Effector memory CD4-positive, alpha-beta T cell (primary cell): ENCODE results near the gene MEGF8.

Experiments used
- DNase-seq, 3 donors: peaks; one replicate each; pipeline ENCODE4 v3.0.0-alpha.2; 2020
- H3K27ac ChIP-seq: 2 replicates; pipeline ENCODE4 v1.7.0; 2013; ENCODE audit warnings: mild to moderate bottlenecking, low read length, moderate library complexity; ENCODE audit not compliant: insufficient read depth, poor library complexity, severe bottlenecking
- H3K27me3 ChIP-seq: replicated peaks from 2 replicates; pipeline ENCODE4 v1.7.0; 2013; ENCODE audit warnings: mild to moderate bottlenecking, low read length; ENCODE audit not compliant: insufficient read depth, control insufficient read depth, poor library complexity, severe bottlenecking
- H3K36me3 ChIP-seq: 2 replicates; pipeline ENCODE4 v1.7.0; 2013; ENCODE audit warnings: mild to moderate bottlenecking, low read length, moderate library complexity; ENCODE audit not compliant: control insufficient read depth, insufficient read depth
- H3K4me1 ChIP-seq: 2 replicates; pipeline ENCODE4 v1.7.0; 2013; ENCODE audit warnings: low read length, mild to moderate bottlenecking; ENCODE audit not compliant: control insufficient read depth, insufficient read depth, poor library complexity, severe bottlenecking
- H3K4me3 ChIP-seq: 2 replicates; pipeline ENCODE4 v1.7.0; 2013; ENCODE audit warnings: low read length, low read depth, mild to moderate bottlenecking; ENCODE audit not compliant: insufficient read depth, poor library complexity, severe bottlenecking
- H3K9me3 ChIP-seq: 2 replicates; pipeline ENCODE4 v1.7.0; 2013; ENCODE audit warnings: mild to moderate bottlenecking, low read length, moderate library complexity; ENCODE audit not compliant: control insufficient read depth

The MEGF8 gene

DNA sequence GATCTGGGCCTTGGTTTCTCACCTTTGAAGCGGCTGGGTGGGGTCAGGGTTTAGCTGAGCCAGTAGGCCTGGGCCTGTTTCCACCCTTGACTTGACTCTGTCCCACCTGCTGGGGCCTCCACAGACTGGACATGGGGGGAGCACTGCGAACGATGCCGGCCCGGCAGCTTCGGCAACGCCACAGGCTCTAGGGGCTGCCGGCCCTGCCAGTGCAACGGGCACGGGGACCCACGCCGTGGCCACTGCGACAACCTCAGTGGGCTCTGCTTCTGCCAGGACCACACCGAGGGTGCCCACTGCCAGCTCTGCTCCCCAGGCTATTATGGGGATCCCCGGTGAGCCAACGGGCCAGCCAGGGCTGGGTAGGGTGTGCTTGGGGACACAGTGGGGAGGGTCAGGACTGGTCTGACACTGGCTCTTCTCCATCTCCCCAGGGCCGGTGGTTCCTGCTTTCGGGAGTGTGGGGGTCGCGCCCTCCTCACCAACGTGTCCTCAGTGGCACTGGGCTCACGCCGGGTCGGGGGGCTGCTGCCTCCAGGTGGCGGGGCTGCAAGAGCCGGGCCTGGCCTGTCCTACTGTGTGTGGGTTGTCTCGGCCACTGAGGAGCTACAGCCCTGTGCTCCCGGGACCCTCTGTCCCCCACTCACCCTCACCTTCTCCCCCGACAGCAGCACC lies 28.0 kb downstream of the MEGF8 start:
- H3K4me3 ChIP-seq: no peak overlapping the region
- no peaks in the 10 kb centered on the region for H3K4me1 ChIP-seq
- no peaks in the 10 kb centered on the region for H3K36me3 ChIP-seq
- no peaks in the 10 kb centered on the region for H3K27me3 ChIP-seq
- H3K27ac ChIP-seq: no peak overlapping the region
- H3K9me3 ChIP-seq: no peaks in the 10 kb centered on the region
- no peak for DNase-seq

DNA sequence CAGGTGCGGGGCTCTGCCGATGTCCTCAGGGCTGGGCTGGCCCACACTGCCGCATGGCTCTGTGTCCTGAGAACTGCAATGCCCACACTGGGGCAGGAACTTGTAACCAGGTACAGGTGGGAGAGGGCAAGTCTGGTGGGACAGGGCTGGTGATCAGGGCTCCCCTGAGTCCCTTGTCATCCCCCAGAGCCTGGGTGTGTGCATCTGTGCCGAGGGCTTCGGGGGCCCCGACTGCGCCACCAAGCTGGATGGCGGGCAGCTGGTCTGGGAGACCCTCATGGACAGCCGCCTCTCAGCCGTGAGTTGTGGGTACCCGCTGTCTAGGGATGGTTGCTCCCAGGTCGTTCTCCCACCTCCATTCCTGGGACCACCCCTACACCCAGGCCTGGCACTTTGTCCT lies 30.5 kb downstream of the MEGF8 start:
- no peaks in the 10 kb centered on the region for H3K27me3 ChIP-seq
- no peak overlapping the region for H3K4me3 ChIP-seq
- H3K27ac ChIP-seq: no peak overlapping the region
- H3K36me3 ChIP-seq: no peaks in the 10 kb centered on the region
- no peaks in the 10 kb centered on the region for H3K4me1 ChIP-seq
- H3K9me3 ChIP-seq: no peaks in the 10 kb centered on the region
- DNase-seq: no peak

- no peak overlapping the region for H3K27ac ChIP-seq
- DNase-seq: no peak
- H3K27me3 ChIP-seq: no peaks in the 10 kb centered on the region
- H3K4me1 ChIP-seq: no peaks in the 10 kb centered on the region
- H3K4me3 ChIP-seq: no peak overlapping the region
- H3K9me3 ChIP-seq: no peaks in the 10 kb centered on the region
- H3K36me3 ChIP-seq: no peaks in the 10 kb centered on the region
These were observed 31.3 kb downstream of the MEGF8 start for GRCh38 chr19:42356686-42357085.

DNA sequence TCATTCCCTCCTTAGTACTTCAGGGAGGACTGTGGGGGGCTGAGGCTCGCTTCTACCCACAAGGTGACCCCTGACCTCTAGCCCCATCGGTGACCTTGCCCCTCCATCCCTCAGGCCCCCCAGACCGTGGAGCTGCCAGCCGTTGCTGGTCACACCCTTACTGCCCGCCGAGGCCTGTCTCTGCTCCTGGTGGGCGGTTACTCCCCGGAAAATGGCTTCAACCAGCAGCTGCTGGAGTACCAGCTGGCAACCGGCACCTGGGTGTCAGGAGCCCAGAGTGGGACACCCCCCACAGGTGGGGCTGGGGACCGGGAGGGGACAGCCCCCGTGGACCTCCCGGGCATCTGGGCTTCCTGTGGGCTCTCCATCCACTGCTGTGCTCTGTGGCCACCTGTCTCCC lies 31.9 kb downstream of the MEGF8 start:
- H3K36me3 ChIP-seq: no peaks in the 10 kb centered on the region
- H3K27me3 ChIP-seq: no peaks in the 10 kb centered on the region
- no peaks in the 10 kb centered on the region for H3K9me3 ChIP-seq
- no peaks in the 10 kb centered on the region for H3K4me1 ChIP-seq
- no peak overlapping the region for H3K4me3 ChIP-seq
- DNase-seq: no peak
- no peak overlapping the region for H3K27ac ChIP-seq

DNA sequence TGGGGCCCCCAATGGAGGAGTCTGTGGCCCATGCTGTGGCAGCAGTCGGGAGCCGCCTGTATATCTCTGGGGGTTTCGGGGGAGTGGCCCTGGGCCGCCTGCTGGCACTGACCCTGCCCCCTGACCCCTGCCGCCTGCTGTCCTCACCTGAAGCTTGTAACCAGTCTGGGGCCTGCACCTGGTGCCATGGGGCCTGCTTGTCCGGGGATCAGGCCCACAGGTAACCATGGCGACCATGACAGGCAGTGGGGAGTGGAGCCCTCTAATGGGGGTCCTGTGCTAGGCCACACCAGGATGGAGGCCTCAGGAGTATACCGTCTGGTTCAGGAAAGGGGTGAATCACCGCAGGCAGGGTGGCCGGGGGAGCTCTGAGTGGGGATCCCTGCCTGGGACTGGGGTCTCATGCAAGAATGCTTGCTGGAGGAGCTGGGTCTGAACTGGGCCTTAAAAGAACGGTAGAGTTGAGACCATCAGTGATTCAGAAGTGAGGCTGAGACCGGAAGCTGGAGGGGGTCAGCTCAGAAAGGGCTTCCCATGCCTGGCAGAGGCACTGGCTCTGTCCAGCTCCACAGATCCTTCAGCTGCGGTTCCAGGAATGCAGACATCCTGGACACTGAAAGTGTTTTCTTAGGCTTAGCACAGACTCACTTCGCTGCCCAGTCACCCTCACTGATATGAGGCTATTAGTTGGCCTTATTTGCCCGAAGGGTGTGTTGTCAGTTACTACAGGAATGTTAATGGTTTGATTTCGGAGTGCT lies 35.5 kb downstream of the MEGF8 start:
- H3K27ac ChIP-seq: no peak overlapping the region
- no peaks in the 10 kb centered on the region for H3K36me3 ChIP-seq
- no peaks in the 10 kb centered on the region for H3K9me3 ChIP-seq
- H3K4me3 ChIP-seq: no peak overlapping the region
- H3K4me1 ChIP-seq: no peaks in the 10 kb centered on the region
- DNase-seq: no peak
- H3K27me3 ChIP-seq: no peaks in the 10 kb centered on the region

GRCh38 chr19:42361545-42361910 lies 36.1 kb downstream of the MEGF8 start:
- no peaks in the 10 kb centered on the region for H3K36me3 ChIP-seq

DNA sequence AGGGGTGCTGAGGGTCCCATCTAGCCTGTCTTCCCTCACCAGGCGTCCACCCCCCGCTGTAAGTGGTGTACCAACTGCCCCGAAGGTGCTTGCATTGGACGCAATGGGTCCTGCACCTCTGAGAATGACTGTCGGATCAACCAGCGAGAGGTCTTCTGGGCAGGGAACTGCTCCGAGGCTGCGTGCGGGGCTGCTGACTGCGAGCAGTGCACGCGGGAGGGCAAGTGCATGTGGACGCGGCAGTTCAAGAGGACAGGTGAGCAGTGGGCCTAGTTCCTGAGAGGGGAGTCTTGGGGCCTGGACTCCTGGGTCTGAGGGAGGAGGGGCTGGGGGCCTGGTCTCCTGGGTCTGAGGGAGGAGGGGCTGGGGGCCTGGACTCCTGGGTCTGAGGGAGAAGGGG lies 36.9 kb downstream of the MEGF8 start:
- no peak overlapping the region for H3K27ac ChIP-seq
- H3K4me3 ChIP-seq: no peak overlapping the region
- H3K4me1 ChIP-seq: no peaks in the 10 kb centered on the region
- DNase-seq: no peak
- H3K36me3 ChIP-seq: no peaks in the 10 kb centered on the region
- no peaks in the 10 kb centered on the region for H3K9me3 ChIP-seq
- no peaks in the 10 kb centered on the region for H3K27me3 ChIP-seq

More at GRCh38 chr19:42361545-42361910, 36.1 kb downstream of the MEGF8 start:
- DNase-seq: no peak
- Histone ChIP-seq H3K27ac (no peak overlapping the region), H3K27me3 (no peaks in the 10 kb centered on the region), H3K4me3 (no peak overlapping the region), H3K9me3 (no peaks in the 10 kb centered on the region), H3K4me1 (no peaks in the 10 kb centered on the region)

- no peaks in the 10 kb centered on the region for H3K4me1 ChIP-seq
- no peak for DNase-seq
- no peak overlapping the region for H3K4me3 ChIP-seq
- no peaks in the 10 kb centered on the region for H3K9me3 ChIP-seq
- no peak overlapping the region for H3K27ac ChIP-seq
- no peaks in the 10 kb centered on the region for H3K27me3 ChIP-seq
- H3K36me3 ChIP-seq: no peaks in the 10 kb centered on the region
These were observed 37.5 kb downstream of the MEGF8 start for GRCh38 chr19:42362891-42363440.

GRCh38 chr19:42363614-42364346 lies 38.3 kb downstream of the MEGF8 start:
- H3K27ac ChIP-seq: no peak overlapping the region
- H3K36me3 ChIP-seq: no peaks in the 10 kb centered on the region
- no peak overlapping the region for H3K4me3 ChIP-seq

DNA sequence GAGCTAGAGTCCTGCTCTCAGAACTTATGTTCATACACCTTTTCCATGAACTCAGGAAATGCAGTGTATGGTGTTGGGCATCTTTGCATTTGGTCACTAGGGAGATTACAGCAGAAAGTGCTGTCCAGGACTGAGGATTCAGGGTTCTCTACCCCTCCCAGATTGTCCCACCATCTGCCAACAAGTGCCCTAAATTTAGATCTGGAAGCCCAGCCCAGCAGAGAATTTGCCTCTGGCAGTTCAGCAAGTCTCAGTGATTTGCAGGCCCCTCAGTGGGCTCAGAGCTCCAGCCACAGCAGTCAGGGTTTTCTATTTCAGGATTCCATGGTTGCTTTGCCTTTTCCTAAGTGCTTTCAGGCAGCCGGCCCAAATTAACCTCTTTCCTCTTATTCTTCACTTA lies 41.2 kb downstream of the MEGF8 start:
- no peak overlapping the region for H3K27ac ChIP-seq
- no peaks in the 10 kb centered on the region for H3K36me3 ChIP-seq
- no peak for DNase-seq
- no peaks in the 10 kb centered on the region for H3K4me1 ChIP-seq
- H3K9me3 ChIP-seq: no peaks in the 10 kb centered on the region
- H3K27me3 ChIP-seq: no peaks in the 10 kb centered on the region
- H3K4me3 ChIP-seq: no peak overlapping the region

More at GRCh38 chr19:42363614-42364346, 38.3 kb downstream of the MEGF8 start:
- Histone ChIP-seq H3K9me3 (no peaks in the 10 kb centered on the region), H3K4me1 (no peaks in the 10 kb centered on the region), H3K27me3 (no peaks in the 10 kb centered on the region)
- no peak for DNase-seq
